Measurements from ENCODE around the gene VOPP1. TPM values are rescaled to one million over a fixed set of nuclear protein-coding genes. Genes with fewer than 3 reads are reported as not detected.
A peak's percentile ranks its signal among the peaks of the same experiment; 100 is the strongest.

Gene VOPP1
- total RNA-seq, 4 donors from 2014 or later: 15.1 to 29.8 (median 22.9) TPM

- no peak for TF ChIP-seq POLR2A (IDR thresholded peaks at IDR 0.05)
- no peak for TF ChIP-seq CTCF (IDR thresholded peaks at IDR 0.05)
- no peak for DNase-seq (ENCODE audit: low spot score in 2 of 2)
- H3K4me3 ChIP-seq (ENCODE audit: low read depth, poor library complexity, severe bottlenecking): no peak overlapping the region
- intact Hi-C loops (cut with DNase I; ENCODE audit: low total_unique reads): no loop called here
Observed at GRCh38 chr7:55594870-55595269, 22.6 kb upstream of the VOPP1 start.

GRCh38 chr7:55594414-55594813 is 22.1 kb upstream of the VOPP1 start:
- DNase-seq (ENCODE audit: low spot score in 2 of 2): peak in 1 of 2 donors; percentile 75
- 95% methylated on average over 10 of the region's 10 CpGs for WGBS, 2 donors
- intact Hi-C loops (cut with DNase I; ENCODE audit: low total_unique reads): no loop called here
- no peak overlapping the region for H3K4me3 ChIP-seq (ENCODE audit: low read depth, poor library complexity, severe bottlenecking)
- TF ChIP-seq CTCF (IDR thresholded peaks at IDR 0.05): no peak
- TF ChIP-seq POLR2A (IDR thresholded peaks at IDR 0.05): no peak

DNA sequence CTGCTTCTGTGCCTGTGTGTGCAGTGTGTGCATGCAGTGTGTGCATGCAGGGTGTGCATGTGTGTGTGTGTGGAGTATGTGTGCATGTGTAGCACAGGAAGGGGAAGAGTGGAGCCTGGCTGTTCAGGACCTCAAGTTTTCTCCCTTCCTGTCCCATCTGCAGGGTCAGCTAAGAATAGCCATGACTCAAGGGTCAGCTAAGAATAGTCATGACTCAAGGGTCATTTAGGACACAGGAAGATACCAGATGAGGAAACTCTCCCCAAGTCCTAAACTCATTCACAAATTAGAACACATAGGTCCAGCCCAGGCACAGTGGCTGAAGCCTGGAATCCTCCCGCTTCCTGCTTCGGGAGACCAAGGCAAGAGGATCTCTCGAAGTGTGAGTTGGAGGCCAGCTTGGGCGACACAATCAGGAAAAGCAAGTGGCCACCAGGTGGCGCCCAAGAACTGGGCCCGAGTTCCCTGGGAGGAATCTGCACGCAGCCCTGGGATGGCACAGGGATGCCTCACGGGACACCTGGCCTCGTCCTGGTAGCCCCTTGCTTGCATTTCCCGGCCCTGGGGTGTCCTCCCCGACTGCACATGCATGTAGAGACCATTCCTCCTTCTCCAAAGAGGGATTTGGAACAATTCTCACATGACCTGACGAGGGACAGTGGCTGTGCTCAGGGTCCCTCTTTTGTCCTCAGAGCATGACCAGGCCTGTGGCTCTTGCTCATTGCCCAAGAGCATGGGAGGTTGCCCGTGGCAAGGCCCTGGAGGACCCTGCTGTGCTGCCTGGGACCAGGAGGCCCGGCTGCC is 21.4 kb upstream of the VOPP1 start:
- DNase-seq (ENCODE audit: low spot score in 2 of 2): peak in 1 of 2 donors; percentile 91
- WGBS, 2 donors: 56 to 70% methylated on average over 8 to 13 of the region's 14 CpGs
- intact Hi-C loops (cut with DNase I; ENCODE audit: low total_unique reads): no loop called here
- TF ChIP-seq POLR2A (IDR thresholded peaks at IDR 0.05) (no peak), CTCF (IDR thresholded peaks at IDR 0.05) (no peak)
- no peak overlapping the region for H3K4me3 ChIP-seq (ENCODE audit: low read depth, poor library complexity, severe bottlenecking)

DNA sequence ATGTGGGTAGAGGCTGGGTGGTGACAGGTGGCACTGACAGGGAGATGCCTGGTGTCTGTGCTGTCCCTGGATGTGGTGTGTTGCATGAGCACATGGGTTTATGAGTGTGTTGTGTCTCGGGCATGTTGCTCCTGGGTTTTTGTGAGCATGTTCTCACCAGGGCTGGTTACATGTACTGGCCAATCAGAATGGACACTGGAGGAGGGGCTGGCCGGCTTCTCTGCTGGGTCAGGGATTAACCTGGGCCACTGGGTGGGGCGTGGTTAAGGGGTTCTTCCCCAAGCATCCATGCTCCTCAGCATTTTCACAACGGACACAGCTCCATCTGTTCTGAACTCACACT is 20.8 kb upstream of the VOPP1 start:
- H3K4me3 ChIP-seq (ENCODE audit: low read depth, poor library complexity, severe bottlenecking): no peak overlapping the region
- WGBS, 2 donors: 54 to 62% methylated on average over 4 of the region's 4 CpGs
- TF ChIP-seq CTCF (IDR thresholded peaks at IDR 0.05) (no peak), POLR2A (IDR thresholded peaks at IDR 0.05) (no peak)
- DNase-seq (ENCODE audit: low spot score in 2 of 2): no peak
- intact Hi-C loops (cut with DNase I; ENCODE audit: low total_unique reads): no loop called here

DNA sequence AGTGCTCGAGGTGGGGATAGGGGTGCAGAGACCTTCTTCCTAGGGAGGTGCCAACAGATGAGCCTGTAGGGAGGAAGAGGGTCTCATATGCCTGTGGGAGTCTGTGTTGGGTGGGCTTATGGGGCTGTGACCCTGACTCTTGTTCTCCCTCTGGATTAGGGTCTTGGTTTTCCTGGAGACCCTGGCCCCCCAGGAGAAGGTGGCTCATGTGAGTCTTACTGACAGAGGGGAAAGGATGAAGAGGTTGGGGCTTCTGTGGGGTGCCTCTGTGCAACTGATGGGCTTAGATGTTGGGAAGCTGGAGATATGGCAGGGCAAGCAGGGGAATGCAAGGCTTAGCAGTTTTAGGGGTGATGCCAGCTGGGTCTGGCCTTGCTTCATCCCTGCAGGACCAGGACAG is 20.2 kb upstream of the VOPP1 start:
- TF ChIP-seq POLR2A (IDR thresholded peaks at IDR 0.05) (no peak), CTCF (IDR thresholded peaks at IDR 0.05) (no peak)
- 76 to 82% methylated on average over 1 of the region's 1 CpG for WGBS, 2 donors
- H3K4me3 ChIP-seq (ENCODE audit: low read depth, poor library complexity, severe bottlenecking): no peak overlapping the region
- intact Hi-C loops (cut with DNase I; ENCODE audit: low total_unique reads): no loop called here
- peak in 1 of 2 donors; percentile 72 for DNase-seq (ENCODE audit: low spot score in 2 of 2)
